ENCODE results near the gene NUP98.

- TF ChIP-seq CTCF (conservative IDR thresholded peaks at IDR 0.05; ENCODE audit: low read depth, low read length) (no peak), EZH2 (IDR thresholded peaks at IDR 0.05; ENCODE audit: low read length, unreplicated experiment) (no peak), EZH2phosphoT487 (IDR thresholded peaks at IDR 0.05; ENCODE audit: borderline replicate concordance, low read length) (no peak)
Observed at GRCh38 chr11:3803726-3804495, 6.6 kb upstream of the NUP98 start.
